Jurkat, Clone E6-1 (cell line): ENCODE data around the gene ADCY7.

Source experiments
- DNase-seq: peaks from one replicate; pipeline ENCODE4 v3.0.0-alpha.2; 2011; ENCODE audit warnings: low read depth, low spot score
- H3K4me3 ChIP-seq: 2 replicates; pipeline ENCODE4 v1.5.1; 2011; ENCODE audit warnings: mild to moderate bottlenecking, low read length, control low read depth, moderate library complexity

Gene ADCY7

DNA sequence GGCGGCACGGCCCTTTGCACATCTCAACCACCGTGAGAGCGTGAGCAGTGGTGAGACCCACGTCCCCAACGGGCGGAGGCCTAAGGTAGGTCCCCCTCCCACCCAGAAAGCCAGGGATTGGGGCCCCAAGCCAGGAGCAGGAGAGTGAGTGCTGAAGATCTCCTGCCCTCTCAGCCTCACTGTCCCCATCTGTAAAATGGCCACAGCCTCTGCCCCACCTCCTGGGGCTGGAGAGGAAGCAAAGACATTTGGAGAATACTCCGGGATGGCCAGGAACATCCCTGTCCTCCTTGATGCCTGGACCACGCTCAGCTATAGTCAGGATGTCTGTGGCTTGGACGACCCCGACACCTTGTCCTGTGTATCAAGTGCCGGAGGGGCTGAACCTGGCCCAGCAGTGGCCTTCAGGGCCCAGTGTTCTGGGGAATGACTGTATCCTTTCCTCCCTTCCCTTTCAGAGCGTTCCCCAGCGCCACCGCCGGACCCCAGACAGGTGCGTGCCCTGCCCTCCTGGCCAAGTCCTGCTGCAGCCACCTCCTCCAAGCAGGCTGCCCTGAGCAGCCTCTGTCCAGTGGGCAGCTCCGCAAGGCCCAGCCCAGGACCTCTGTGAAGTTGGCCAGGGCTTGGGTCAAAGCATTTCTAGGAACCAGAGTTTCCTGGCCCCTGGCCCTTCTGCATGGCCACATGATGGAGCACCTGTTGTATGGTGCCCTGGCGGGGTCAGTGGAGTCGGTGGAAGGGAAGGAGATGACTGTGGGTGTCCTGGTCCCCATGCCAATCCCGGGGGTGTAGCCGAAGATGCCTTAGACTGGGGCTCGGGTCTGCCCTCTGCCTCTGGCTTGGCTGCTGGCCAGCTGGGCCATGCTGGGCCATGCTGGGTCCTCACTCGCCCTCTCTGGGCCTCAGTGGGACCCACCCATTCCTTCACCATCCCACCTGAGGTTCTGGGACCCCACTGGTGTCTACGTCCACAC lies 38.4 kb downstream of the ADCY7 start:
- no peak overlapping the region for H3K4me3 ChIP-seq
- no peak for DNase-seq

DNA sequence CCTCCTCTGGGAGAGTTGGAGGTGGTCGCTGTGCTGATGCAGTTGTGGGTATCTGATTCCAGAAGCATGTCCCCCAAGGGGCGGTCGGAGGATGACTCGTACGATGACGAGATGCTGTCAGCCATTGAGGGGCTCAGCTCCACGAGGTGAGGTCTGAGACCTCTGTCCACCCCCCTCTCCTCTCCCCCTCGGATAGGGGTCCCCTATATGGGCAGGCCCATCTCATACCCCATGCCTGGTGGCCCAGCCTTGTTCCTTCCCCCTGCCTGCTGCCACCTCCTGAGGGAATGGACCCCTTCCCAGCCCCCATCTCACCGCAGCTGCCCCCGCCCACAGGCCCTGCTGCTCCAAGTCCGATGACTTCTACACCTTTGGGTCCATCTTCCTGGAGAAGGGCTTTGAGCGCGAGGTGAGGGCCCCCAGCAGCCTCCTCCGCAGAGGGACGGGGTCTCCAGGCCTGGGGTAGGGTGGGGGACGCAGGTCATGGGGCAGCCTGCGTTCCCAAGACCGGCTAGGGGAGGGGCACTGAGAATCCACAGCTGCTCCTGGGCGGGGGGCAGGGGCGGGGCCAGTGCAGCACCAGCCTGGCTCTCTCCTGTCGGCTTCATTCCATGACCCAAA lies 39.2 kb downstream of the ADCY7 start:
- DNase-seq = no peak
- H3K4me3 ChIP-seq = no peak overlapping the region

DNA sequence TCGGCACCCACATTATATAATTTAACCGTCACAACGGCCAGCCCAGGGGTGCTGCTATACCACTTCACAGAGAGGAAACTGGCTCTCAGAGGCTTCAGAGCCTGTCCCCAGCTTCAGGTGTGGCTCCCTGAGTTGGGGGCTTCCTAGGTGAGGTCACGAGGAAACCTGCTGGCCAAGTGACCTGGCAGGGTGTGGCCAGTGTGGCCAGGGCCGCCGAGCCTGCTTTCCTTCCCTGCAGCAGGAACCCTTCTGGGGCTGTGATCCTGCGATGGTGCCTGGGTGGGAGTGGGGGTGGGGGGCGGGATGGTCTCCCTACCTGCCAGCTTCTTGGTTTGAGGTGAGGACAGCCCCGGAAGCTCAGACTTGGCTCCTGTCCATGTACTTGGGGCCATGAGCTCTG lies 39.9 kb downstream of the ADCY7 start:
- no peak for DNase-seq
- H3K4me3 ChIP-seq = no peak overlapping the region

DNA sequence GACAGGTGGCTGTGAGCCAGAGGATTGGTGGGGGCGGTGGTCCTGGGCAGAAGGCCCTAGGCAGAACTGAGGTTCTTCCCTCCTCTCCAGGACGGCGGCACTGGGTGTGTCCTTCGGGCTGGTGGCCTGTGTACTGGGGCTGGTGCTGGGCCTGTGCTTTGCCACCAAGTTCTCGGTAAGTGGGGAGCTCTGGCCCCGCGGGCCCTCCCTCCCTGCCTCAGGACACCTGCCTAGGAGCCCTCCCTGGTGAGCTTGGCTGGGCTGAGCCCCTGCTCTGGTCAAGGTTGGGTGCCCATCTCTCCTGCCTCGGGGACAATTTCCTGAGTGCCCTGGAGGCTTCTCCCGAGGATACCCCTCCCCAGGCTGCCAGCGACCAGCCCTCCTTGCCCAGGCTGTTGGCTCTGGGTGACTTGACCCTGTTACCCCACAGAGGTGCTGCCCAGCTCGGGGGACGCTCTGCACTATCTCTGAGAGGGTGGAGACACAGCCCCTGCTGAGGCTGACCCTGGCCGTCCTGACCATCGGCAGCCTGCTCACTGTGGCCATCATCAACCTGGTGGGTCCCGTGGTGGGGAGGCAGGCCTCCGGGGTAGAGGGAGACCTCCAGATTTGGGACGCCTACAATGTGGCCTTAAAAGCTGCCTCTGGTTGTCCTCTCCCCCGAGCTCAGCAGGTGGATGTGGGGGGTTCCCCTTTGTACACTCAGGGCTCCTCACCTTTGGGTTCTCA lies 42.0 kb downstream of the ADCY7 start:
- H3K4me3 ChIP-seq = no peak overlapping the region
- no peak for DNase-seq

DNA sequence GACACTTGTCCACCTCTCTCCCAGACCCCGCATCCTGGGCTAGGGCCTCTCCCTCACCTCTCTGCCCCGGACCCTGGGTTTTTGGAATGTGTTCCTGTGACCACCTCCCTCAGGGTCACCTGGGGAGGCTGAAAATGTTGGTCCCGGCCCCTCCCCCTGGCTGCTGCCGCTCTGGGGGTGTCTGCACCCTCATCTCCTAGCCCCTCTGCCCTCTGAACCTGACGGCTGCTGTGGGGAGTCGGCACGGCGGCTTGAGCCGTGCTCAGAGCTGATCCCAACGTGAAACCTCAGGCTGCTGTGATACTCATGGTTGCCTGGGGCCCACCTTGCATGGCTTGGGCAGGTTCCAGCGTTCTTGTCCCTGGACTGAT lies 42.8 kb downstream of the ADCY7 start:
- no peak for DNase-seq
- no peak overlapping the region for H3K4me3 ChIP-seq

- no peak for DNase-seq
These were observed 43.4 kb downstream of the ADCY7 start for GRCh38 chr16:50309527-50310307.

DNA sequence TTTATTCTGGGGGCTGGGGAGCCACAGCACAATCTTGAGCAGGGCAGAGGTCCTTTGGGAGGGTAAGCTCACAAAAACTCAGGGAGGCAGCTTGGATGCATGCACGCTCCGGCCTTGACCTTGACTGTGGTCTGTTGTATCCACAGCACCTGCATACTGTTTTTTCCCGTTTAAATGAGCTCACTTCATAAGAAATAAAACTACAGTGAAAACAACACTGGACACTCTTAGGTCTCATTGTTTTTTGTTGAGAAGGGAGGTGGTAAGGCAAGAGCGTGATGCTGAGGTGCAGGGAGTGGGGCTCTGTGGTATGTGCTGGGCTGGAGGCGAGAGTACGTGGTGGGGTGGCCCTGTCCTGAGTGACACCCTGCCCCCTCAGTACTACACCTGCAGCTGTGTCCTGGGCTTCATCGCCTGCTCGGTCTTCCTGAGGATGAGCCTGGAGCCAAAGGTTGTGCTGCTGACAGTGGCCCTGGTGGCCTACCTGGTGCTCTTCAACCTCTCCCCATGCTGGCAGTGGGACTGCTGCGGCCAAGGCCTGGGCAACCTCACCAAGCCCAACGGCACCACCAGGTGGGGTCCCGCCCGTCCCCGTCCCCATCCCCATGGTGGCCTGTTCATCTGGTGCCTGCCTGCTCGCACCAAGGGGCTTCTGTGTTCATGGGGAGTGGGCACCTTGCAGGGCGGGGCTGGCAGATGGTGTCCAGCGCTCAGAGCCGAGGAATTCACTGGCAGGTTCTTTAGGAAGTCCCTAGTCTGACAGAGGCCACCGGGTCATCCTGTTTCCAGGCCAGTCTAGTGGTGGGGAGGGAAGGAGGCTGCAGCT lies 44.2 kb downstream of the ADCY7 start:
- no peak for DNase-seq
- H3K4me3 ChIP-seq = no peak overlapping the region

More at GRCh38 chr16:50309527-50310307, 43.4 kb downstream of the ADCY7 start:
- no peak overlapping the region for H3K4me3 ChIP-seq

GRCh38 chr16:50311134-50311528 lies 44.8 kb downstream of the ADCY7 start:
- H3K4me3 ChIP-seq = no peak overlapping the region
- no peak for DNase-seq

DNA sequence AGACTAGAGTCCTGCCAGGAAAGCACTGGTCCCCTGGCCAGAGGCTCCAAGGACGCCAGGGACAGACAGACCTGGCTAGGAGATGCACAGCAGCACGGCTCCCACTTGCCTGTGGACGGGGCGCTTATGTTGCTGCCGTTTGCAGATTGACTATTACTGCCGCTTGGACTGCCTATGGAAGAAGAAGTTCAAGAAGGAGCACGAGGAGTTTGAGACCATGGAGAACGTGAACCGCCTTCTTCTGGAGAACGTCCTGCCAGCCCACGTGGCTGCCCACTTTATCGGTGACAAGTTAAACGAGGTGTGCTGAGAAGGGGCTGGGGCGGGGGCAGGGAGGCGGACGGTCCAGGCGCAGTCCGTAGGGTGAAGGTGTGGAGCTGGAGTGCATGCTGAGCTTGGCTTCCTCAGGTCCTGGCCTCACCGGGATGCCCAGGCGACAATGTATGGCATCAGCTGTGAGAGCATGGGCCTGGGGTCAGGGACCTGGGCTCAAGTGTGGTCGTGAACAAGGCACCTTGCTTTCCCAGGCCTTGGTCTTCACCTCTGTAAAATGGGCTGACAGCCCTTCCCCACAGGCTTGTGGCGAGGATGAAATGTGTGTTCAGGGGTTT lies 45.6 kb downstream of the ADCY7 start:
- H3K4me3 ChIP-seq = no peak overlapping the region
- DNase-seq = no peak

- DNase-seq = no peak
- H3K4me3 ChIP-seq = no peak overlapping the region
These were observed 47.5 kb downstream of the ADCY7 start for GRCh38 chr16:50313596-50314478.

- no peak overlapping the region for H3K4me3 ChIP-seq
- no peak for DNase-seq
These were observed 48.3 kb downstream of the ADCY7 start for GRCh38 chr16:50314665-50315064.

DNA sequence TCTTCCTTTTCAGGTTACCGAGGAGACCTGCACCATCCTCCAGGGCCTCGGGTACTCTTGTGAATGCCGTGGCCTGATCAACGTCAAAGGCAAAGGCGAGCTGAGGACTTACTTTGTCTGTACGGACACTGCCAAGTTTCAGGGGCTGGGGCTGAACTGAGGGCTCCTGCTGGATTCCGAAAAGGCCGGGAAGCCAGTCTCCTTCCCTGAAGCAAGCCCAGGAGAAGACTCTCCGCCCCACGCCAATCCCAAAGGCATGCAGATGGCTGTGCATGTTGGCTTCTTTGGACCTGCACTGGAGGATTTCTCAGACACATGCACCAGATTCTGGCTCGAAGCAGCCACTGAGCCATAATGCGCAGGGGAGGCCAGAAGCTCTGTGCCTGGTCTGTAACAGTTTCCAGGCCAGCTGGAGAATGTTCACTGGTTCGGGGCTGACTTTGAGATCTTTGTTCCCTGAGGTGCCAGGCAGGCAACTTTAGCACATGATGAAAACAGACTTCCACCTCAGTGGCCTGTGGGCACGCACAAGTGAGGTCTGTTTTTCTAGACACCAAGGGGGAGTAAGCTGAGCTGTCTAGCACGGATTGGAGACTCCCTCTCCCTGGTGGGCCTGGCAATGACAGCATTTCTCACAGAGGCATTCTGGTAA lies 49.1 kb downstream of the ADCY7 start:
- DNase-seq = no peak
- no peak overlapping the region for H3K4me3 ChIP-seq

- H3K4me3 ChIP-seq = no peak overlapping the region
- DNase-seq = no peak
These were observed 49.9 kb downstream of the ADCY7 start for GRCh38 chr16:50316102-50316847.

GRCh38 chr16:50316848-50317630 lies 50.7 kb downstream of the ADCY7 start:
- DNase-seq = no peak
- no peak overlapping the region for H3K4me3 ChIP-seq
